B cell (primary cell): ENCODE results near the gene NFE2L1. TPM values are rescaled to one million over a fixed set of nuclear protein-coding genes. Genes with fewer than 3 reads are reported as not detected.

Source experiments
- ATAC-seq: fragments of 200-7000 bp; cut with Tn5 transposase; one replicate; pipeline ENCODE4 v1.10.0; 2021; ENCODE audit warnings: low read depth, mild to moderate bottlenecking, moderate number of reproducible peaks, moderate library complexity
- CTCF ChIA-PET: fragments of 350-600 bp; sonication (Branson Sonifier 250); formaldehyde crosslinking; loops from one replicate; lab custom pipeline; 2021; ENCODE audit warnings: antibody characterized with exemption, inconsistent platforms; lab: Charles Lee
- POLR2A ChIA-PET: fragments of 350-600 bp; sonication (Branson Sonifier 250); formaldehyde crosslinking; loops from one replicate; lab custom pipeline; 2021; ENCODE audit warnings: antibody characterized with exemption; lab: Charles Lee
- DNase-seq: peaks from one replicate; pipeline ENCODE4 v3.0.0; 2013
- H2AFZ ChIP-seq: 2 replicates; pipeline ENCODE4 v1.6.1; 2012; ENCODE audit warnings: mild to moderate bottlenecking, low read depth, low read length; ENCODE audit not compliant: insufficient read depth, poor library complexity, severe bottlenecking
- H3K27ac ChIP-seq, 2 donors: 1 replicate in 1 of 2; 2 replicates in 1 of 2; pipeline ENCODE4 v1.5.1; 2012 to 2013; ENCODE audit warnings: low read length in 2 of 2, mild to moderate bottlenecking in 2 of 2, moderate library complexity in 1 of 2
- H3K27me3 ChIP-seq, 4 experiments: fragments of 200-600 bp in 1 of 4; sonication (generic) in 1 of 4; replicated peaks in 1 of 4; 1 replicate in 2 of 4; 2 replicates in 2 of 4; pipeline versions ENCODE4 v1.6.1 to v1.7.0; 2013 to 2016; ENCODE audit warnings: low read length in 3 of 4, mild to moderate bottlenecking in 2 of 4, mixed read lengths in 1 of 4, moderate library complexity in 1 of 4; ENCODE audit not compliant: insufficient read depth in 4 of 4, control insufficient read depth in 3 of 4; ENCODE audit errors: control extremely low read depth in 1 of 4
- H3K36me3 ChIP-seq, 2 experiments: replicated peaks in 1 of 2; 1 replicate in 1 of 2; 2 replicates in 1 of 2; pipeline versions ENCODE4 v1.6.1 to v1.7.1; 2013; ENCODE audit warnings: low read length in 1 of 2; ENCODE audit not compliant: insufficient read depth in 2 of 2, control insufficient read depth in 1 of 2; ENCODE audit errors: control extremely low read depth in 1 of 2, extremely low read depth in 1 of 2
- H3K4me1 ChIP-seq, 2 donors: fragments of 200-600 bp in 1 of 2; sonication (generic) in 1 of 2; 1 replicate in 1 of 2; 2 replicates in 1 of 2; pipeline versions ENCODE4 v1.5.1 to v1.6.1; 2013 to 2017; ENCODE audit warnings: low read length in 2 of 2; ENCODE audit not compliant: control insufficient read depth in 2 of 2, insufficient read depth in 2 of 2
- H3K4me2 ChIP-seq: replicated peaks from 2 replicates; pipeline ENCODE3; 2012; ENCODE audit warnings: mild to moderate bottlenecking, low read depth, low read length; ENCODE audit not compliant: poor library complexity, severe bottlenecking
- H3K4me3 ChIP-seq, 5 experiments: fragments of 200-600 bp in 1 of 5; sonication (generic) in 1 of 5; 1 replicate in 3 of 5; 2 replicates in 2 of 5; pipeline versions ENCODE4 v1.5.1 to v1.7.0; 2011 to 2016; ENCODE audit warnings: low read length in 4 of 5, mild to moderate bottlenecking in 4 of 5, low read depth in 2 of 5, control low read depth in 1 of 5, moderate library complexity in 1 of 5; ENCODE audit not compliant: insufficient read depth in 1 of 5; ENCODE audit errors: control extremely low read depth in 1 of 5, extremely low read depth in 1 of 5
- H3K79me2 ChIP-seq: fragments of 200-600 bp; sonication (generic); one replicate; pipeline ENCODE4 v1.6.0; 2016; ENCODE audit warnings: low read length; ENCODE audit not compliant: control insufficient read depth, insufficient read depth
- H3K9ac ChIP-seq: fragments of 200-600 bp; sonication (generic); 2 replicates; pipeline ENCODE4 v1.6.1; 2017; ENCODE audit warnings: mild to moderate bottlenecking, low read length, moderate library complexity
- H3K9me3 ChIP-seq, 3 donors: one replicate each; pipeline versions ENCODE4 v1.6.1 to v1.7.1; 2013; ENCODE audit warnings: low read length in 2 of 3; ENCODE audit not compliant: control insufficient read depth in 2 of 3, insufficient read depth in 1 of 3; ENCODE audit errors: control extremely low read depth in 1 of 3
- H4K20me1 ChIP-seq: 2 replicates; pipeline ENCODE4 v1.6.0; 2012; ENCODE audit warnings: mild to moderate bottlenecking, low read length; ENCODE audit not compliant: insufficient read depth, control insufficient read depth, poor library complexity, severe bottlenecking
- H3K27ac Mint-ChIP-seq: one replicate; pipeline ENCODE4 v1.8.0; 2021; ENCODE audit warnings: mixed read lengths
- H3K27me3 Mint-ChIP-seq: one replicate; pipeline ENCODE4 v1.8.0; 2021; ENCODE audit warnings: mixed read lengths
- H3K4me1 Mint-ChIP-seq: one replicate; pipeline ENCODE4 v1.8.0; 2021; ENCODE audit warnings: mixed read lengths
- H3K4me3 Mint-ChIP-seq: one replicate; pipeline ENCODE4 v1.8.0; 2021; ENCODE audit warnings: mixed read lengths
- H3K9me3 Mint-ChIP-seq: one replicate; pipeline ENCODE4 v1.8.0; 2022; ENCODE audit warnings: mixed read lengths; ENCODE audit not compliant: insufficient read depth
- EZH2 ChIP-seq: IDR thresholded peaks from 2 replicates; pipeline ENCODE4 v1.6.1; 2012; ENCODE audit warnings: borderline replicate concordance, low read depth, mild to moderate bottlenecking, moderate library complexity, low read length; ENCODE audit not compliant: insufficient read depth, poor library complexity, severe bottlenecking
- WGBS: methylation state at CpG from one replicate; pipeline ENCODE4 v1.1.5; 2013; ENCODE audit warnings: missing lambda C conversion rate; ENCODE audit not compliant: insufficient coverage; 5-methylcytosine and 5-hydroxymethylcytosine counted together
- intact Hi-C: fragments of 100-400 bp; cut with micrococcal nuclease; formaldehyde crosslinking; loops from one replicate; pipeline ENCODE4 v1.10.0; 2022
- polyA plus RNA-seq: library from polyadenylated mRNA; depleted of rRNA; stranded (reverse); fragments of >200 nt; gene quantifications from 2 replicates; pipeline ENCODE4 v1.2.3, GENCODE V29; 2012
- total RNA-seq, 2 donors: library from RNA; stranded (reverse); fragments of 120-200 nt in 1 of 2; gene quantifications; 1 replicate in 1 of 2; 2 replicates in 1 of 2; pipeline versions ENCODE4 v1.2.3 to v1.2.4, GENCODE V29; 2013 to 2022
- TF ChIP-seq, protein P1 (sequence below): fragments of 200-600 bp; IDR thresholded peaks from one replicate; pipeline ENCODE4 v1.8.0; 2022; ENCODE audit warnings: antibody characterized with exemption, mild to moderate bottlenecking

Gene NFE2L1
- total and polyA plus RNA-seq, 2 donors (not counting 1 experiment from before 2014, with no cell fraction given), result 25.2 to 66.4 TPM

DNA sequence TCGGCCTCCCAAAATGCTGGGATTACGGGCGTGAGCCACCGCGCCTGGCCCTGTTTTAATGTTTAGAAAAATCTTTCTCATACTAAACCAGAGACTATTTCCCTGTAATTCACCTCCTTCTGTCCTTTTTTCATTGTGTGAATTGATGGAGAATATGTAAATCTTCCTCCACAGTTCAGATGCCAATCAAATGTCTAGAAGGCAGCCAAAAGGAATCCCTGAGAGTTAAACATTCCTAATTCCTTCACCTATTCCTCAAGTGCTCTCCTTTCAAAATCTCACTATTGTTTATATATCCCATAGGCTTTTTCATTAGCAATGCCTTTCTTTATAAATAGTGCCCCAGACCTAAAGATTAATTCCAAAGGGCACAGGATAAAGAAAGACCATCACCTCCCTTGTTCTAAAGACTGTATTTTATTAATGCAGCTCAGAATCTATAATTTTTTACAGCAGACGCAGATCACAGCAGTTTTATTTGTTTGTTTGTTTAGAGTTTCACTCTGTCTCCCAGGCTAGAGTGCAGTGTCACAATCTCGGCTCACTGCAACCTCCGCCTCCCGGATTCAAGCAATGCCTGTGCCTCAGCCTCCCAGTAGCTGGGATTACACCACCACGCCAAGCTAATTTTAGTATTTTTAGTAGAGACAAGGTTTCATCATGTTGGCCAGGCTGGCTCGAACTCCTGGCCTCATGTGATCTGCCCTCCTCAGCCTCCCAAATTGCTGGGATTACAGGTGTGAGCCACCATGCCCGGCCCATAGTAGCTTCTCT lies 41.0 kb upstream of the NFE2L1 start:
- peaks cover 0 to 3% (median 0%) of the 10 kb centered on the region in 3 donors for H3K9me3 ChIP-seq
- ATAC-seq, result no peak
- peaks cover 8 to 9% of the 10 kb centered on the region in 2 donors for H3K4me1 ChIP-seq
- no peak overlapping the region for H3K27ac ChIP-seq
- no peak overlapping the region for H2AFZ ChIP-seq
- Mint-ChIP-seq H3K9me3 (no peaks in the 10 kb centered on the region), H3K4me1 (peaks cover 13% of the 10 kb centered on the region), H3K27ac (no peak overlapping the region), H3K27me3 (peaks cover 30% of the 10 kb centered on the region), H3K4me3 (no peak overlapping the region)
- ChIA-PET CTCF (interaction anchor here (1.0 to 1.8 kb wide), 2 partner anchors 11 to 55 kb away, joined by 3 to 5 read pairs; no protein-coding TSS in a partner anchor), POLR2A (interaction anchor here (0.7 to 1.1 kb wide), 2 partner anchors 26 to 1908 kb away, joined by 3 read pairs; no protein-coding TSS in a partner anchor)
- no peak for DNase-seq
- H4K20me1 ChIP-seq, result no peaks in the 10 kb centered on the region
- TF ChIP-seq, protein P1, sequence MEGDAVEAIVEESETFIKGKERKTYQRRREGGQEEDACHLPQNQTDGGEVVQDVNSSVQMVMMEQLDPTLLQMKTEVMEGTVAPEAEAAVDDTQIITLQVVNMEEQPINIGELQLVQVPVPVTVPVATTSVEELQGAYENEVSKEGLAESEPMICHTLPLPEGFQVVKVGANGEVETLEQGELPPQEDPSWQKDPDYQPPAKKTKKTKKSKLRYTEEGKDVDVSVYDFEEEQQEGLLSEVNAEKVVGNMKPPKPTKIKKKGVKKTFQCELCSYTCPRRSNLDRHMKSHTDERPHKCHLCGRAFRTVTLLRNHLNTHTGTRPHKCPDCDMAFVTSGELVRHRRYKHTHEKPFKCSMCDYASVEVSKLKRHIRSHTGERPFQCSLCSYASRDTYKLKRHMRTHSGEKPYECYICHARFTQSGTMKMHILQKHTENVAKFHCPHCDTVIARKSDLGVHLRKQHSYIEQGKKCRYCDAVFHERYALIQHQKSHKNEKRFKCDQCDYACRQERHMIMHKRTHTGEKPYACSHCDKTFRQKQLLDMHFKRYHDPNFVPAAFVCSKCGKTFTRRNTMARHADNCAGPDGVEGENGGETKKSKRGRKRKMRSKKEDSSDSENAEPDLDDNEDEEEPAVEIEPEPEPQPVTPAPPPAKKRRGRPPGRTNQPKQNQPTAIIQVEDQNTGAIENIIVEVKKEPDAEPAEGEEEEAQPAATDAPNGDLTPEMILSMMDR, result no peak
- no peak for TF ChIP-seq EZH2
- no peak overlapping the region for H3K4me2 ChIP-seq
- H3K9ac ChIP-seq, result no peak overlapping the region
- H3K27me3 ChIP-seq, result peaks cover 0 to 18% (median 8%) of the 10 kb centered on the region in 4 experiments
- WGBS, result 98% methylated on average over 4 of the region's 12 CpGs
- H3K79me2 ChIP-seq, result no peaks in the 10 kb centered on the region
- no peaks in the 10 kb centered on the region for H3K36me3 ChIP-seq
- intact Hi-C loops, result no loop called here
- no peak overlapping the region for H3K4me3 ChIP-seq

DNA sequence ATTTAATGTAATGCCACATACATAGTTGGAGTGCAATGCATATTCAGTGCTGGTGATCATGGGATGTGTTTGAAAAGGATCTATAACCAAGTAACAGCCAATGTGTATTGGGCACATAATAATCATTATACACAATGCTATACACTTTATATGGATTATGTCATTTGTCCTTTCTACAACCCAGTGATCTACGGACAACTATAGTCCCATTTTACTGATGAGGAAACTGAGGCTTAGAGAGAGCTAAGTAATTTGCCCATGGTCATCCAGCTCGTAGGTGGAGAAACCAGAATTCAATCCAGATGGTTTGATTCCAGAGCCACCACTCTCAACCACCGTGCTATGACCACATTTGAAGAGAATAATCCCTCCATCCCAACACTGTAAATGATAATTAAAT lies 38.0 kb upstream of the NFE2L1 start:
- peaks cover 14% of the 10 kb centered on the region in 2 donors for H3K4me1 ChIP-seq
- TF ChIP-seq, protein P1, result no peak
- no peak for TF ChIP-seq EZH2
- H3K4me1 Mint-ChIP-seq, result peaks cover 17% of the 10 kb centered on the region
- no peak for ATAC-seq
- H3K4me3 Mint-ChIP-seq, result no peak overlapping the region
- no peak overlapping the region for H3K27ac ChIP-seq
- H3K9me3 ChIP-seq, result peaks cover 0 to 3% (median 0%) of the 10 kb centered on the region in 3 donors
- peaks cover 0 to 38% (median 19%) of the 10 kb centered on the region in 4 experiments for H3K27me3 ChIP-seq
- no peak overlapping the region for H3K4me3 ChIP-seq
- H3K27me3 Mint-ChIP-seq, result peaks cover 38% of the 10 kb centered on the region
- no peaks in the 10 kb centered on the region for H3K9me3 Mint-ChIP-seq
- H3K27ac Mint-ChIP-seq, result no peak overlapping the region
- H3K9ac ChIP-seq, result no peak overlapping the region
- no peaks in the 10 kb centered on the region for H4K20me1 ChIP-seq
- DNase-seq, result no peak
- H2AFZ ChIP-seq, result no peak overlapping the region
- no CpG with 5 or more reads among the region's 3 CpGs for WGBS
- H3K36me3 ChIP-seq, result no peaks in the 10 kb centered on the region
- ChIA-PET POLR2A (no interaction called here), CTCF (interaction anchor here (1.1 to 2.7 kb wide), 7 partner anchors 9 to 101 kb away, joined by 3 to 11 read pairs (median 4); no protein-coding TSS in a partner anchor)
- H3K4me2 ChIP-seq, result no peak overlapping the region
- intact Hi-C loops, result loop anchor here (2.0 kb wide), 1 partner anchor 39 kb away; the partner anchor contains the start of gene CDK5RAP3
- H3K79me2 ChIP-seq, result no peaks in the 10 kb centered on the region
